ENCODE data around the gene MMP8.
A peak's percentile ranks its signal among the peaks of the same experiment; 100 is the strongest.

DNA sequence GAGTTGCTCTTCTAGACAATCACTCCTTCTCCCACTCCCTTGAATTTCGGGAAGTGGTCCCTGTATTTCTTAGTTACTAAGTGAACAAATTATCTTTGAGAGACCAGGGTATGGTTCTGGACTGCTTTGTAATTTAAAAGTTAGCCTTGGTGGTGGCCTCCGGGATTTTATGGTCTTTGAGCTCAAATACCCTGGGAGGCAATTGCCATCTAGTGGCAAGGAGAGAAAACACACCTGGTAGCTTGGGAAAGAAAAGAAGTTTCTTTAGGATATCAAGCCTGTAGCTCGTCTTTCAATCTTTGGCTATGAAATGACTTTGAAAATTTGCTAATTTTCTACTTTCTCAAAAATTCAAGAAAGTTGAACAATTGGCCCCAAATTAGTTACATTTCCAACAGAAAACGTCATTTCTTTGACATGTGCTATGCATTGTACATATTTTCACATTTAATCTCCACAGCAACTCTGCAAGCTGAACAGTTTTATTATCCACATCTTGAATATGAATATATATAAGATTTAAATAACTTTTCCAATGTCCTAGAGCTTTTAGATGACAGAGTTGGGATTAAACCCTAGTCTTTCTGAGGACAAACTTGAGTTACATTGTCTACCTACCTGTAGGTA is 58.3 kb downstream of the MMP8 start:
- TF ChIP-seq EP300 (IDR thresholded peaks at IDR 0.05) (no peak), POLR2AphosphoS5 (IDR thresholded peaks at IDR 0.05) (no peak), POLR2A (IDR thresholded peaks at IDR 0.05) (no peak)
- TF ChIP-seq, protein P1, sequence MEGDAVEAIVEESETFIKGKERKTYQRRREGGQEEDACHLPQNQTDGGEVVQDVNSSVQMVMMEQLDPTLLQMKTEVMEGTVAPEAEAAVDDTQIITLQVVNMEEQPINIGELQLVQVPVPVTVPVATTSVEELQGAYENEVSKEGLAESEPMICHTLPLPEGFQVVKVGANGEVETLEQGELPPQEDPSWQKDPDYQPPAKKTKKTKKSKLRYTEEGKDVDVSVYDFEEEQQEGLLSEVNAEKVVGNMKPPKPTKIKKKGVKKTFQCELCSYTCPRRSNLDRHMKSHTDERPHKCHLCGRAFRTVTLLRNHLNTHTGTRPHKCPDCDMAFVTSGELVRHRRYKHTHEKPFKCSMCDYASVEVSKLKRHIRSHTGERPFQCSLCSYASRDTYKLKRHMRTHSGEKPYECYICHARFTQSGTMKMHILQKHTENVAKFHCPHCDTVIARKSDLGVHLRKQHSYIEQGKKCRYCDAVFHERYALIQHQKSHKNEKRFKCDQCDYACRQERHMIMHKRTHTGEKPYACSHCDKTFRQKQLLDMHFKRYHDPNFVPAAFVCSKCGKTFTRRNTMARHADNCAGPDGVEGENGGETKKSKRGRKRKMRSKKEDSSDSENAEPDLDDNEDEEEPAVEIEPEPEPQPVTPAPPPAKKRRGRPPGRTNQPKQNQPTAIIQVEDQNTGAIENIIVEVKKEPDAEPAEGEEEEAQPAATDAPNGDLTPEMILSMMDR (IDR thresholded peaks at IDR 0.05): peak; percentile 57 to 77 (median 71)
